ENCODE measurements around the gene SND1.

Gene SND1

DNA sequence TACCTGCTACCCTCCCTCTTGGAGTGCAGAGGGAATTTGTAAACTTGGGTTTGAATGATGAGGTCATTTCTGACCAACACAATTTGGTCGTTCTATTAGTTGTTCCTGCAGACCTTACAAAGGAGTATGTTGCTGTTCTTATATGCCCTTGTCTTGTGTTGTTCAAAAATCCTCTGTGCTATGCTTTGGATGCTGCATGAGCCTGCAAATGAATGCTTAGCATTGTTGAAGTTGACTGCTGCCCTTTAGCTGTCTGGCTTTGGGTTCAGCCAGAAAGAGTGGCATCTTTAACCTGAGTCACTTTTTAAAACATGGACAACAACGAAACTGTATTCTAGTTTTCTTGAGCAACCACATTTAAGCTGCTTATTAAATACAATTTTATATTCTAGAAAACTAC is 80.3 kb downstream of the SND1 start:
- DNase-seq, result no peak

DNA sequence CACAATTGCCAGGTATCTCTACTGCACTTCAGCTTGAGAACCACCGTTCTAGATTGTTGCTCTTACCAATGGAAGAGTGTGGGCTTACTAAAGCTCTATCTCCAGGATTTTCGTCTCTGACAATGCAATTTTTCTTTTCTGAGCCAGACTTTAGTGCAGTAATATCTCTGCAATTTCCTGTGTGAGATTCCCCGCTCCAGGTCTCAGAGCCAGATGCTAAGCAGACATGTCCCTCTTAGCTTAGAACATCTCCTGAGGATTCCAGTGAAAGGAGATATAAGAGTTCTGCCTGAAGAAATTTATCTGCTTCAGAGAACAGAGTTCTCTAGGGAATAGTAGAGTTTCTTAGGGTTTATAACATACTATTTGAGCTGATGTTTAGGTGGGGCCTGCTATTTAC is 82.0 kb downstream of the SND1 start:
- peak; percentile 50 for DNase-seq

DNA sequence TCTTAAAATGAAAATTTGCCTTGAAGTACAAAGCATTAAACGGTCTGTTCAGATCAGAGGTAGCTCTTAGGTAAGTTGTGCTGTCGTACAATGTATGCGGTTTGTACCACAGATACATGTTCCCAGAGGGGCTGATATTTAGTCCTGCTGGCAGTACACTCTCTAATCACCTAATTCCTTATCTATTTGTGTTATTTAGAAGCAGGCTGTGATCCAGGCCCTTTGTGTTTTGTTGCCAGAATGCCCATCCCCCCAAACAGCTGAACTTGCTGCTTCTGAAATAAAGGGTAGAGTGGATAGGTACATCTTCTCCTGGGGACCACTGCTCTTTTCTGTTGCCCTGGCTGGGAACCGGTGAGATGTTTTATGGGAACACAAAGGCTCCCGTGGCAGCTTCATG is 84.5 kb downstream of the SND1 start:
- no peak for DNase-seq

DNA sequence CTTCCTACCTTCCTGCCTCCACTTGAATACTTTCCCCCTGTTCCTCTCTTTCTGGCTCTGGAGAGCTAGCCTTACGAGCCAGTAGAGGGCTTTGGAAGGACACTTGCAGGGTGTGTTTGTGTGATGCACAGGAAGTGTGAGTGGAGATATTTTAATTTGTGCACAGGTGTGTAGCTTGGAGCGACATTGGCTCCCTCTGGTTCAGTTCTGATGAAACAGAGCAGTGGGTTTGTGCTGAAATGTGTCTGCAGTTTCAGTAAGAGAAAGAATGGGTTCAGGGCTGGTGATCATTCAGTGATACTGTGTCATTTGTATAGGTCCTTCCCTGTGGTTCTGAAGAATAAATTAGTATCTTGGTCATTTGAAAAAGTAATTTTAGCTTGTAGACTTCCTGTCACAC is 86.9 kb downstream of the SND1 start:
- no peak for DNase-seq

DNA sequence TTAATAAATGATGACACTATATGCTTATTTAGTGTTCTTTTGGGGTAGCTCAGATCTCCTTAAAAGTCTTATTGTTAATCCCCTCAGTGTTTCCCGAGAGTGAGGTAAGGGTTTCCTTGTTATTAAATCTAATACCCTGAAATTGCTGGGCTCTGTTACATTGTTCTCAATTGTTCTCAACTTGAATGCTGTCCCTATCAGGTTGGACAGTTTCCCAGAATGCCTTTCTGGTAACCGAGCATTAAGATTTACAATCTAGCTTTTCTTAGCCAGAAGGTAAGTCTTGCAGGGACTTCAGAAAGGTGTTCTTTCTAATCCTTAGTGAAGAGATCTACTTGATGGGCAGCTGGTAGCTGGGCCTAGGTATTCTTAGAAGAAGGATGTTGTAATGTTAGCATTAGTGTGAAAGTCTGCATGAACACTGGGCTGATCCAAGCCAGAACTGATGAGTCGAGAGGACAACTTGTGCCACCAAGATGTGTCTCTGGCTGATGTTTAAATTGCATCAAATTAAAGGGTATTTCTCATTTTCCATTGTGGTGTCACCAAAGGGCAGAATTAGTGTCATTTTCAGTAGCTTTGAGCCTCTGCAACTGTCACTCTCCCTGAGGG is 89.9 kb downstream of the SND1 start:
- DNase-seq, result no peak

DNA sequence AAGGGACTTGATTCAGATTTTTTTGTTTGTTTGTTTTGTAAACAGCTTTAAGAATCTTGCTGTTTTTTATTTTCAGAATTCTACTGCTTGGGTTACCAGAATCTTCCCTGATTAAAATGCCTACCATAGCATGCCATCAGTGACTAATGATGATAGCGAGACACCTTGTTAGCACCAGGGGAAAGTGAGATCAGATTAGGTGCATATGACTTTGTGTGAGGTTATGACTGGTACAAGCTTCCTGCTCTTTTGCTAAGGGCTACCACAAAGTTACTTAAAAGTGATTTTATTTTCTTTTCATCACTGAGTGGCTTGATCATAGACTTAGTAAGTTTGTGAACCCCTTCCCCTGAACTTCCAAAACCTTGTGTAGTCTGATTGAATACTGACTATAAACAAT is 93.5 kb downstream of the SND1 start:
- DNase-seq, result no peak

DNA sequence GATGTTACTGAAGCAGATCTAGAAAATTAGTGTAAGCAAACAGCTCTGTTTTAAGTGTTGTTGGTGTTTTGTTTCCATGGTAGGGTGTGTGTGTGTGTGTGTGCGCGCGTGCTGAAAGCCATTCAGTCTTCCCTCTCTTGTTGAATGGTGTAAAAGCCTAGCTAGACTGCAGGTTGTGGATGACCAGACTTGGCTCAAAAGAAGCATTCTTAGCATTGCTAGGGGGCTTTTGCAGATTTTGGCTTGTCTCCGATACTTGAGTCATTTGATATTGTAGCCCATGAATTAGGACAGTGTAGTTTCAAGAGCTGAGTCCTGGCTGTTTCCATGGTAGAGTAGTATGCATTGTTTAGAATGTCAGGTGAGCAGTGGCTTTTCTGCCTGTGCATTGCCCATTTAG is 99.1 kb downstream of the SND1 start:
- peak; percentile 89 for DNase-seq

DNA sequence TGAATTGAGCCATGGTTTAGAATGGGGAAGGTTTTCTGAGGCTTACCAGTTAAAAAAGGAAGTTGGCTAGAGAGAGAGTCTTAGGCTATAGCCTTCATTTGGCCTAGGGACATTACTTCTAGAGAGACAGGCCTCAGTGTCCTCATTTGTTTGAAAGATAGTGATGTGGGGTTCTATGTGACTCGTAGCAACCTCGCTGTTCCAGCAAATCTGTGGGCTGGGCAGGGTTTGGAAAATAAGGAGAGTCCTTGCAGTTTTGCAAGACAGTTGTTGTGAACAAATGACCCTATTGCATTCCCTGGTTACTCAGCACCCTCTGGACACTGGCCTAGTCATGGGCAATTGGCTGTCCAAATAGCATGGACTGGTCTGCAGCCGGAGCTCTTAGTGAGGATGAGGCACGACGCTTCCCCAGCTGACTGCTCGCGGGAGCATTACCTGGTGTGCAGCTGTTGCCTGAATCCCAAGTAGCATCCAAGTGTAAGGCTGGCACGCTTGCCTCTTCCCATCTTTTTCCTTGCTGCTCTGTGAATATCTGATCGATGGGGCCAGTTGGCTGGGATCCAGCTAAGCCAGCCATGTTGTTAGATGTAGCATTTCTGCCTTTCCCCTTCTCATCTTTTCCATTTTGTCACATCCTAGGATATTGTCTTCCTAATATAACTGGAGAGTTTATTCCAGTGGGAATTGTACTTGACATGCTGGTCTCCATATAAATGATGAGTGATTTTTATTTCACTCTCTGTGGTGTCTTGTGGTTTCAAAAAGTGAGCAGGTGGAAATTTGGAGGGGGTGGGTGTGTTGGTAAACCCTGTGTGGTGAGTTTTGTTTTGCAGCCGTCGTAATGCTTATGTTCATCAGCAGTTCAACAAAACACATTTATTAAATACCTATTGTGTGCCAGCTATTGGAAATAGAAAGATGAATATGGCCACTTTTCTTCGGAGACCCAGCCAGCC is 99.8 kb downstream of the SND1 start:
- no peak for DNase-seq

DNA sequence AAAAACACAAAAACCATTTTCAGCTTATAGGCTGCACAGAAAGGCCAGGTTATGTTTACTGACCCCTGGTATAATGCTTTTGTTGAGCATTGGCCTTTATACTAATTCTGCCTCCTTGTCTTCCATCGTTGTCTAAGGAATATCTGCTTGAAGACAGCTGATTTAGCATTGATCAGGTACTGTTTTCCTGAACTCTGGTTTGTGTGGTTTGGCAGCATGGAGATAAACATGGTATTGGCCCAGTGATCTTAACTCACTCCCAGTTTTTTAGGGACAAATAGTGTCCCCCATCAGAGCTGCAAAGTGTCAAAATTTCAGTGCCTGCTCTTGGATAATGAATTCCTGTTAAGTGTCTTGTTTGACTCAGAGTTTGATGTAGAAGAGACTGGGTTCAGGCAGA is 100.8 kb downstream of the SND1 start:
- no peak for DNase-seq

DNA sequence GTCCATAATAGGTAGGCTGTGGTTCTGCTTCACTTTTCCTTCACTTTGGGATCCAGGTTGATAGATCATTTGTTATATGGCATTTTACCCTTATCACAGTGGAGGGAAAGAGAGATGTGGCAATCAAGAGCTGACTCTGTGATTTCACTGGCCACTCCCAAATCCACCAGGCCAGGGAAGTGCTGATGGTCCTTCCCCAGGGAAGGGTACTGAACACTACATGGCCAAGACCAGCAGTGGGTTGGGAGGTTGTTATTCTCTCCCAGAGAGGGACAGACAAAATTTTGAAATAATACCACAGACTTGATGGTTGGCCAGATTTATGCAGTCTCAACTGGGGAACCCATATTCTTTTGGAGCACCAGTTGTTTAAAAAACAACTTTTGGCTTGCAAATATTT is 102.5 kb downstream of the SND1 start:
- DNase-seq, result no peak

DNA sequence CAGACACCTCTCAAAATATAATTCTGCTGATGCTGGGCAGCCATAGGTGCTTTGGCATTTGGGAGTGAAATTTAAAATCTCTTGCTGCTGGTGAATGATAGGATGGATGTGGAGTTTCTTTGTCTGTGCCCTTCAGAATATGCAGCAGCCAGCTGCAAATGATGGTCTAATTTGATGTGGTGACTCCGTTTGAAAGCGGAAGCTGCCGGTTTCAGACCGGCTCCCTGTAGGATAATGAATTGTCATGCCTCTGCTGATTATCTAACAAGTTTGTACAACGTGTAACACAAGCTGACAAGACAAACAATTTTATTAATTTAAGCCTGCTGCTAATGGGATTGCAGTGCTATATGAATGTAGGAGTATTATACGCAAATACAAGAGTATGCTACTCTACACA is 103.5 kb downstream of the SND1 start:
- no peak for DNase-seq

DNA sequence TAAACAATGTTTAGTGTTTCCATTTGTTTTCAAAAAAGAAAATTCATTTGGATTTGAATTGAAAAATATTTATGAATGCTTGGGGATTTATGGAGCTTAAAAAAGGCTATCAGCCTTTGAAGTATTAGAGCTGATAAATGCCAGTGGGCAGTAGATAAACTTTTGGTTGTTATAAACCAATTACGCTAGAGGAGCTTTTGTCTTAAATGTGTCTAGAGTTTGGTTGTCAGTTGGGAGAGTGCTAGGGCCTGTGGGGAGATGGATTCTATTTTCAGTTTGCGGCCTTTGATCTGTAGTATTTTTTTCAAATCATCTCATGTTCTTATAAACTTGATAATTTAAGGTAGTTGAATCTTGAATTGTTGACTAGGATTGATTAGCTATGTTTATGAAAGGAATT is 104.0 kb downstream of the SND1 start:
- DNase-seq, result no peak

DNA sequence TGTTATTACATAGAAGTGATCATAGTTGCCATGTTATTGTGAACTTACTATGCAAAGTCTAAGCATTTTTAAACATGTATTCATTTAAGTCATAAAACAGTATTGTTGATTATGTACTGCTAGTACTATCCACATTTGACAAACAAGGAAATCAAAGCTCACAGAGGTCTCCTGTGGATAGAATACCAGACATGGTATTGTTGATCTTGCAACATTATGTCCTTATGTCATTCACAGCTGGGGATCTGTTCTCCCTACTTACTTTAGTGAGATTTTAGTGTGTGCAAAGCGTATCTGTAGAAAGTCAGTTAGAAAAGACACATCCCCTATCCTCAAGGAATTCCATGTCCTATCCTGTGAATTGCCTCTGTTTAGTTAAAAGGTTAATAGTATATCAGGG is 106.1 kb downstream of the SND1 start:
- DNase-seq, result no peak

DNA sequence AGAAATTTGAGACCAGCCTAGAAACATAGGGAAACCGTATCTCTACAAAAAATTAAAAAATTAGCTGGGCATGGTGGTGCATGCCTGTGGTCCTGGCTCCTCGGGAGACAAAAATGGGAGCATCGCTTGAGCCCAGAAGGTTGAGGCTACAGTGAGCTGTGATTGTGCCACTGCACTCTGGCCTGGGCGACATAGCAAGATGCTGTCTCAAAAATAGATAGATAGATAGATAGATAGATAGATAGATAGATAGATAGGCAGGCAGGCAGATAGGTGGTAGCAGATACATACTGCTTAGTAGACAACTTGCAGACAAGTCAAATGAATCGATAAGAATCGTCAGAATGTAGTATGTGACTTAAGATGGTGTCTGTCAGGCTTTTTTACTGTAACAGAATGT is 106.9 kb downstream of the SND1 start:
- no peak for DNase-seq

DNA sequence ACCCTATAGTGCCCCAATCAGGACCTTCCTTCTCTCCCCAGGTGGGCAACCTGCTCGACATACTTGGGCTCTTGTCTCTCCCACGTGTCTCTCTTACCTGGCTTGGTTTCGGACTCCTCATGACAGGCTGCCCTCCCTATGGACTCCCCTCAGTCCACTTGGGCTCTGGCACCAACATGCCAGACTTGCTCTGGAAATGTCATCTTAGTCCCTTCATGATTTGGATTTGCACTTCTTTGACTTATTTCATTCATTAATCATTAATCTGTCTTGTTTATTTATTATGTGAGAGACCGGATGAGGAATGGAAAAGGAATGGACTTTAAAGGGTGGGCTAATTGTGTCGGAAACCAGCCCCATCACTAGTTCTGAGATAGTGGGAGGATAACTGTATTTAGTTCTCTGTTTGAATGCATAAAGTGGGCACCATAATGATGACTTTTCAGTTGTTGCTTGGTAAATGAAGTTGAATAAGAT is 108.0 kb downstream of the SND1 start:
- DNase-seq, result no peak

DNA sequence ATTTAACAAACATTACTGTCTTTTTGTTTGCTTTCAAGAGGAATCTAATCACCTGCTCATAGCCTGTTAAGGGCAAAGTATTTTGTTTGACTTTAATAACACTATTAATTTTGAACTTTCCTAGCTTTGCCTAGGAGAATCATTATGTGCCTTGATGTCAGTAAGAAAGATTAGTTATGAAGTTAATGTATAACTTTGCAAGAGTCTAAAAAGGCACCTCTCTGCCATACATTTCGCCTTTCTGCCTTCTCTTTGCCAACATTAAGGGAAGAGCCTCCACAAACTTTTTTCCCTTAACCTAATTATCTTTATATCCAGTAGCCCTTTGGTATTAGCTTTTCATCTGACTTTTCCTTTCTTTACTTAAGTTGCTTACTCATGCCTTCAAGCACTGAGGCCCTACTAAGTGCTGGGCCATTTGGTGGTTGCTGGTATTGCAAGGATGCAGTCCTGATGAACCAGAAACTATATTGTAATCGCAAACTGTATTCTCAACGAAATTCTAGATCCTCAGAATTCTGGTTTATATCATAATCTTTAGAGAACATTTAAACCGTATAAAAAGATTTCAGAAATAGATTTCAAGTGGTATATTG is 108.5 kb downstream of the SND1 start:
- no peak for DNase-seq

DNA sequence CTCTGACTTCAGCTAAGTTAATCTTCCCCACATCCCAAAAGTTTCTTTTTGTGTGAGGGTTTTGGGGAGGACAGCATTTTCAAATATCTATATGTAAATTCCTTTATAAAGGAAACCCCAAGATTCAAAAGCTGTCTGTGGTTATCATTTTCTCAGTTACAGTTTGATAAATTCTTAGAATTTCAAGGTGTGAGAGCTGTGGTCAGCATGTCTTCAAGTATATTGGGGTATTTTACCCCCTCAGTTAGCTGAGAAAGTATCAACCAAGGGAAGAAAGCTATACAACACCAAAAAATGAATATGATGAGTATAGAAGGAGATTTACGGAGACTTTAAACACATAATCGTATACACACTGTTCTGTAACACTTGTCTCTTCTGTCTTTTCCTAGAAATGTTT is 109.2 kb downstream of the SND1 start:
- DNase-seq, result no peak

DNA sequence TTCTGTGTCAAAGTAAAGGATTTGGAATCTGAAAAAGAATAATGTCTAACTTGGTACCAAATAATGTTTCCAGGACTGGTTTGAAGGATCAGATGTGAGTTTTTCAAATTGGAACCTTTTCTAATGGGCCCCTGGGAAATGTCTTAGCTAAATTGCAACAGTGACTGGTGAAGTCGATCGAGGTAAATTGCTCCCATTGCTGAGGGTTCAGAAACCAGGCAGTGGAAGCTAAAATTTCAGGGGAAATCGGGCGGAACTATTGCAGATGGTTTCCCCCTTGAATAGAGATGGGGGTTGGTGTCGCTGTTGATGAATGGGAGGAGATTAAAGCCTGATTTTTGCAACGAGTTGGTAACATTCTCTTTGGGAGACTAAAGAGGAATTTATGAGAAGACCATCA is 112.7 kb downstream of the SND1 start:
- no peak for DNase-seq

DNA sequence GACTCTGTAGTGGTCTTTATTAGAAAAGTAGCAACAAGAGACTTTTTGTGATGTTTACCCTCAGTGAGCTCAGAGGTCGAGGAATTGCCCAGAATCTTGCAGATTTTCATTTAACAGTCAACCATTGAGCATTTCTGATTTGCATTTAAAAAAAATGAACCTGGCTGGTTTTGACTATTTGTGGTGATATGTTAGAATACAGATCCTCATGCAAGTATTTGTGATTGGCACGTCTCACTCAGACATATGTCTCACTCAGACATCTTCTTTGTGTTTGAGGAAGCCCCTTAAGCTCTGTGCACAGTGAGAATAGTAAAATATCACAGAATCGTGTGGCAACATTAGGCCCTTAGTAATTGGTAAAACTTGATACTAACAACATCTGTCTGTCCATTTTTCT is 113.2 kb downstream of the SND1 start:
- no peak for DNase-seq

DNA sequence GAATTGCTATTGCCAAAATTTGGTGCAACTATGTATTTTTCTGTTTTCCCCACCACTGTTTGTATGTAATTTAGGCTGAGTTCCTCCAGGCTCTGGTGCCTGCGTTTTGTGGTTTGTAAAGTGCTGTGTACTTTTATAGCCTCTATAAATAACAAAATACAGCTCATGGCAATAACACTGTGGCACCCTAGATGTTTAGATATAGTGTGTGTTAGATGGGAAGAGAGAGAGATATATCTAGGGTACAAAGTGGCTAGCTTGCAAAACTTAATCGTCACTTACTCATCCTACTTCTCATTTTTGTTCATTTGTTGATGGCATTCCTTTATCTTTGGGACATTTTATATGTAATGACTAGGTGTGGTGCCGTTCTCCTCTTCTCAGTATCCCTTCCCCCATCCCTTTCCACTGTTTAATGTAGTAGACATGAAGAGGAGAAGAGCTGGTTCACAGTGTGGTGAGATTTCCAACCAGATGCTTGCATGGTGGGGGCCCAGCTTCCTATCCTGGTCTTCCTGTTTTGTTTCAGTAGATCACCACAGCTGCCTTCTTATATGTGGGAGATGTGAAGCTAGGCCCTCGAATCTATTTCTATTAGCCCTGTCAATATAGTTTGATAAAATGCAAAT is 115.0 kb downstream of the SND1 start:
- no peak for DNase-seq

DNA sequence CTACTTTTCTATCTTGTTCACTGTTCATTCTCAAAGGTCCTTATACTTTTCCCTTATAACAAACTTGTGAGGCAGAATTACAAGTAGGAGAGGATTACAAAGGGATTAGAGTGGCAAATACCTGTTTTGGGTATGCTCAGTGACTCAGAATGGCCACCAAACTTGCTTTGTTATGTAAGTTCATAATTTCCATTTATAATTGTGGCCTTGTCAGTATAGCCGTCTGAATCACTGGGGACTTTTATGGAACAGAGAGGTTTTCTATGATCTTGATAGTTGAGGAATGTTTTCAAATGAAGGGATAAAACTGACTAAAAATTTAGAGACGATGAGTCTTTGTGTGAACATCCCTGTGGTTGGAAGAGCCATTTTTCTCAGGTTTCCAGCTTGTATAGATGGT is 116.2 kb downstream of the SND1 start:
- peak; percentile 45 for DNase-seq

DNA sequence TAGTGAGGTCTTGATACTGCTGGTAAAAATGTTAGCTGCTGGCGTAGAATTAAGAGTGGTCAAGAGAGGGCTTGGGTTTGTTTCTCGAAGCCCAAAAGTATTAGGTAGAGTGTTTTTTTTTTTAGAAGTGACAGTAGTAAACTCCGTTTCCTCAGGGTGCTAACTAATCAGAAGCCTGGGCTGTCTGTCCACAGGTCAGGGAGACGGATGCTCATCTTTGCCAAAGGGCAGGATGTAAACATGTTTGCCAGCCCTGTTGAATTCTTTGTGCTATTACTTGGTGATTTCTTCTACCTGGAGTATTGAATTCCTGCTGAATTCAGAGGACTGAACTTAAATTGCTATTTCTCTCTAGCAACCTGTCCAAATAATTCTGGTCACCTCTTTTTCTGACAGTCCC is 117.1 kb downstream of the SND1 start:
- DNase-seq, result no peak

DNA sequence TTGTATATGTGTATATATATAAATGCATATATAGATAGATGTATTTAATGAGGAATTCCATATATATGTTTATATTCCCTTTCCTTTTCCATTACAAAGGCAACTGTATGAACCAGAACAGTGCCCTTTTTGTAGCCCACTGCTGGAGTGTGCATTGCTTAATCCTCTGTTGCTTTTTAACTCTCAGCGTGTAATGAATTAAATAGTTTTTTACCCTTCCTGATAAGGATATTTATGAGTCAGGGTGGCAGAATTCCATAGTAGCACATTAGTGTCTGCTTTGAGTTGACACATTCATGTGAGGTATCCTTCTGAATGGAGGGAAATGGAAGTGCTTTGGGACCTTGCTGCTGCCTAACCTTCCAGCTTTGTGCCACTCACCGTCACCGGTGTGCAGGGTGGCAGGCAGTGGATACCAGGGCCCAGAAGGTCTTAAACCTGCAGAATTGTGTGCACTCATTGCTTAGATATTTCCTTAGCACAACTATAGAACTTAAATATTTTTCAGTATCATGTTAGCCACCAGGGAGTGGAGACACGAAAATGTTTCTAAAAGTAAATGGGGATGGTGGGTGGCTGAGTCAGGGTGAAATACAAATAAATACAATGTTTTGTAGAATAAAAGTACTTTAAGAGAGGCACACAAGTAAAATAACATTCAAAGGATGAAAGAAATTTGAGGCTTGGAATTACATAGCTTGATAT is 117.9 kb downstream of the SND1 start:
- peak; percentile 35 for DNase-seq
